Smooth muscle cell of trachea (primary cell): ENCODE data around the gene TMEM74B. TPM values are rescaled to one million over a fixed set of nuclear protein-coding genes. Genes with fewer than 3 reads are reported as not detected.

Source experiments
- total RNA-seq: library from RNA; depleted of rRNA; stranded (reverse); fragments of >200 nt; gene quantifications from 2 replicates; pipeline ENCODE4 v1.2.1, GENCODE V29; 2014

TMEM74B gene
- 0.15 TPM in 1 of 2 replicates, not detected in the other for total RNA-seq

DNA sequence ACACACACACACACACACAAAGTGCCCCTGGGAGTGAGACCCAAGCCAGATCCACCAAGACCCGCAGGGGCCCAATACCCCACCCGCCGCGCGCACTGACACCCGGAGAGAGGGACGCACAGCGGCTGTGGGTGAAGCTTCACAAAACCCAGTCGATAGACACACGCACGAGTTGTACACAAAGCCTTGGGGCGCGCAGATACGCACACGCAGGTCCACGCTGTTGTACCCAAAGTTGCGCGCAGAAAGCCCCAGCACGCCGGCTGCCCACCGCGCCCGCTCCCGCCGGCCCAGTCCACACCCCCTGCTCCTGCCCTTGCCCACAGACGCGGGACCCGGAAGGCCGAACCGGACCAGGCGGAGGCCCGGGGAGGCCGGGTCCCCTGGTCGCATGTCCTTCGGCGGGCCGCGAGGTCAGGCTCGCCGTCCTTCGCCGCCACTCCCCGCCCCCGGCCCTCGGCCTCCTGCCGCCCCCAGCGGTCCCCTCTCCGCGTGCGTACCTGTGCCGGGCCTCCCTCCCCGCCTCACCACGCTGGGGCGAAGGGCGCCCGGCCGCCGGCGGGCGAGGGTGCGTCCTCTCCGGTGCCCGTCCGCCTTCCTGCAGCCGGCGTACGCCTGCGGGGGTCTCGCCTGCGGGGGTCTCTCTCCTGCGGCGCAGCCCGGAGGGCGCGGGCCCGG is at the start of gene TMEM74B:
Gene TMEM74B (minus strand): TSS at position 344 of the 678 bp plus-strand sequence. CDS start 1,180 bp downstream, outside the sequence.

DNA sequence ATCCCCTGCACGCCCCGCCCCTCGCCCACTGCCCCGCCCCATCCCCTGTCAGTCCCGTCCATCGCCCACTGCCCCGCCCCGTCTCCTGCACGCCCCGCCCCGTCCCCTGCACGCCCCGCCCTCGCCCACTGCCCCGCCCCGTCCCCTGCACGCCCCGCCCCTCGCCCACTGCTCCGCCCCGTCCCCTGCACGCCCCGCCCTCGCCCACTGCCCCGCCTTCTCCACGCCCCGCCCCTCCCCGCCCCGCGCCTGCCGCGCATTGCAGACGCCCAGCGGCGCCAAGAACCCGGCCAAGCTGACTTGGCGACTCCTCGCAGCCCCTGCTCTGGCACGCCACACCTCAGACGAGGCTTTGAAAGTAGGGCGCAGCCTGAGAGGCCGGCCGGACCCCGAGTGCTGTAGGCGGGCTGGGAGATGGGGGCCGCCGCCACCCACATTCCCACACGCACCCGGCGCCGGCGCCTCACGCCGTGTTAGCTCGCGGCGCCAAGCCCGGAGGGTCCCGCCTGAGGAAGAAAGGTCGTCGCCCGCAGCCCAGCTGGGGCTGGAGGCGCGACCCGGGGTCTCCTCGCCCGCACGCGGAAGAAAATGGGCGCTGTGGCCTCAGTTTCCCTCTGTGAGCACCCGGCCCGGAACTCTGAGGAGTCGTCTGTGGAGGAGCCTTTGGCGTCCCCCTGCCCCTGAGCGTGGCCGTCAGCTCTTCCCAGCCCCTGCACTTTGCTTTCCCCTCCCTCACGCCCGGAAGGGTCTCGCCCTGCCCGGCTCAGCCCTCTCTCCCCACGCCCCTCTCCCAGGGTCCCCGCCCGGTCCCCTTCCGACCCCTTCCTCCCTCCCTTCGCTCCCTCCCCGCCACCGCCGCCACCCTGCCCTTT is 41.2 kb upstream of the TMEM74B start, which contains the start of gene RAD21L1:
Gene RAD21L1 (plus strand): TSS at position 262 of the 872 bp plus-strand sequence. CDS start 2,410 bp downstream, outside the sequence.

DNA sequence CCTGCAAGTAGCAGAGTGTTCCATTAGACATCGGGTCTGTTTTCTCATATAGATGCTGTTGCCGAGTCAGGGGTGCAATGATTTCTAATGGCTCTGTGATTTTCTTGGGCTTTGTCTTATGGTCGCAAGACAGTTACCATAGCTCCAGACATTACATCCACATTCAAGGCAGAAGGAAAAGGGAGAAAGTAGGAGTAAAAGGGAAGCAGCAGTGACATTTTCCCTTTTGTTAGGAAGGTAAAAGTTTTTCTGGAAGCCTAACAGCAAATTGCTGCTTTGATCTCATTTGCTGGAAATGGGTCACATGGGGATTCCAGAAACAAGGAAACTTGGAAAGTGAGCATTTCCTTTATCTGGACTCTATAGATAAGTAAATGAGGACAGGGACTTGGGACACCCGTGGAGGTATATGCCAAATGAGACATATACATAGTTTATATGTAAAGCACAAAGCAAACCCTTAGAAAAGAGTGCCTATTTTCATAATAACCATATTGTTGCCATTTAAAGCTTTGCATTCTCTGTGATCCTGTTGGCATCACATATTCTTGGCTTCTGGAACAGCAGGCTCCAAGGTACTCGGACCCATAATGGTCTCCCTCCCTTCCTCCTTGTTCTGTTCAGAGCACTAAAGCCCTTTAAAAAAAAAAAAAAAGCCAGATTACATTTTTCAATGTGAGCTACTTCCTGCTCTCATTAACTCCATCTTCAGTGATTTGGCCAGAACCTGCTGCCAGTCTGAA is 18.2 kb upstream of the TMEM74B start, which contains the start of gene C20orf202:
Gene C20orf202 (plus strand): TSS at position 693 of the 743 bp plus-strand sequence. CDS start 132 bp downstream, outside the sequence.

Other genes with a start within 250 kb of the TMEM74B start
- gene RSPO4, start 182.7 kb downstream of the TMEM74B start, total RNA-seq = not detected in 2 replicates
- 35.9 and 40.7 TPM in 2 replicates for gene PSMF1, start 66.4 kb downstream of the TMEM74B start, total RNA-seq
- gene C20orf202, start 18.5 kb upstream of the TMEM74B start, total RNA-seq = under 0.01 TPM in 2 replicates
- gene RAD21L1, start 41.1 kb upstream of the TMEM74B start, total RNA-seq = under 0.01 TPM in 1 of 2 replicates, not detected in the other
- 12.8 and 22.7 TPM in 2 replicates for gene SNPH, start 81.3 kb upstream of the TMEM74B start, total RNA-seq
- gene SDCBP2, start 144.2 kb upstream of the TMEM74B start, total RNA-seq = 1.9 and 2.3 TPM in 2 replicates
- gene FKBP1A, start 208.1 kb upstream of the TMEM74B start, total RNA-seq = 156 and 174 TPM in 2 replicates